Neural cell (in vitro differentiated cells): ENCODE measurements around the gene NEURL1. TPM values are rescaled to one million over a fixed set of nuclear protein-coding genes. Genes with fewer than 3 reads are reported as not detected.
A peak's percentile ranks its signal among the peaks of the same experiment; 100 is the strongest.

Source experiments
- H2AFZ ChIP-seq: fragments of 200-600, 300-800 bp; sonication (generic), shearing (Covaris generic); 2 replicates; pipeline ENCODE4 v1.6.0; 2014; ENCODE audit warnings: low read depth, mild to moderate bottlenecking, antibody characterized with exemption, low read length, moderate library complexity
- H3F3A ChIP-seq: fragments of 200-600 bp; shearing (Covaris generic); 2 replicates; pipeline ENCODE4 v1.6.1; 2016; ENCODE audit warnings: mild to moderate bottlenecking, moderate library complexity, mixed read lengths, antibody characterized with exemption, low read length; ENCODE audit not compliant: insufficient read depth, poor library complexity, severe bottlenecking
- H3K27ac ChIP-seq: fragments of 200-600, 300-800 bp; sonication (generic), shearing (Covaris generic); 2 replicates; pipeline ENCODE4 v1.5.1; 2014; ENCODE audit warnings: mild to moderate bottlenecking, low read length, moderate library complexity
- H3K27me3 ChIP-seq: fragments of 300-800, 200-600 bp; sonication (generic), shearing (Covaris generic); 2 replicates; pipeline ENCODE4 v1.6.0; 2014; ENCODE audit warnings: mild to moderate bottlenecking, low read depth, low read length, moderate library complexity; ENCODE audit not compliant: insufficient read depth
- H3K36me3 ChIP-seq: fragments of 300-800, 200-600 bp; sonication (generic), shearing (Covaris generic); 2 replicates; pipeline ENCODE4 v1.5.1; 2014; ENCODE audit warnings: mild to moderate bottlenecking, antibody characterized with exemption, low read length, moderate library complexity; ENCODE audit not compliant: insufficient read depth
- H3K4me2 ChIP-seq: fragments of 300-800, 200-600 bp; sonication (generic), shearing (Covaris generic); 2 replicates; pipeline ENCODE4 v1.6.0; 2014; ENCODE audit warnings: mild to moderate bottlenecking, low read length
- H3K4me3 ChIP-seq: fragments of 300-800, 200-600 bp; sonication (generic), shearing (Covaris generic); 2 replicates; pipeline ENCODE4 v1.5.1; 2014; ENCODE audit warnings: mild to moderate bottlenecking, low read length, moderate library complexity
- H3K79me2 ChIP-seq: fragments of 200-600 bp; shearing (Covaris generic); replicated peaks from 2 replicates; pipeline ENCODE4 v1.6.0; 2014; ENCODE audit warnings: mild to moderate bottlenecking, low read length, moderate library complexity; ENCODE audit not compliant: insufficient read depth
- H3K9ac ChIP-seq: fragments of 300-800, 200-600 bp; sonication (generic), shearing (Covaris generic); 2 replicates; pipeline ENCODE4 v1.6.1; 2016; ENCODE audit warnings: mild to moderate bottlenecking, low read length, mixed read lengths
- H3K9me2 ChIP-seq: fragments of 200-600 bp; shearing (Covaris generic); 2 replicates; pipeline ENCODE4 v1.6.1; 2016; ENCODE audit warnings: mild to moderate bottlenecking, low read length, mixed read lengths; ENCODE audit not compliant: insufficient read depth
- H3K9me3 ChIP-seq: fragments of 200-600, 300-800 bp; sonication (generic), shearing (Covaris generic); 2 replicates; pipeline ENCODE4 v1.6.1; 2016; ENCODE audit warnings: mild to moderate bottlenecking, mixed run types, low read length, moderate library complexity, mixed read lengths
- H4K20me1 ChIP-seq: fragments of 200-600 bp; shearing (Covaris generic); 2 replicates; pipeline ENCODE4 v1.6.1; 2016; ENCODE audit warnings: mild to moderate bottlenecking, mixed run types; ENCODE audit not compliant: insufficient read depth
- EP300 ChIP-seq: fragments of 450-650 bp; conservative IDR thresholded peaks from 2 replicates; pipeline ENCODE4 v1.6.1; 2014; ENCODE audit warnings: antibody characterized with exemption, mild to moderate bottlenecking, moderate library complexity; ENCODE audit not compliant: poor library complexity, severe bottlenecking
- EZH2 ChIP-seq: fragments of 200-600, 300-800 bp; shearing (Covaris generic), sonication (generic); IDR thresholded peaks from 2 replicates; pipeline ENCODE4 v1.6.1; 2014; ENCODE audit warnings: antibody characterized with exemption, low read length, borderline replicate concordance, mild to moderate bottlenecking; ENCODE audit not compliant: insufficient read depth, poor library complexity, severe bottlenecking
- MXI1 ChIP-seq: fragments of 450-650 bp; conservative IDR thresholded peaks from 2 replicates; pipeline ENCODE4 v1.6.1; 2014; ENCODE audit warnings: antibody characterized with exemption, mild to moderate bottlenecking; ENCODE audit not compliant: poor library complexity, severe bottlenecking
- POLR2AphosphoS5 ChIP-seq: IDR thresholded peaks from 2 replicates; pipeline ENCODE4 v1.6.1; 2012
- RAD21 ChIP-seq: fragments of 450-650 bp; conservative IDR thresholded peaks from 2 replicates; pipeline ENCODE4 v1.6.1; 2014; ENCODE audit warnings: antibody characterized with exemption, mild to moderate bottlenecking, moderate library complexity
- SMC3 ChIP-seq: fragments of 450-650 bp; conservative IDR thresholded peaks from 2 replicates; pipeline ENCODE4 v1.6.1; 2014; ENCODE audit warnings: antibody characterized with exemption, mild to moderate bottlenecking, moderate library complexity; ENCODE audit not compliant: poor library complexity
- TAF1 ChIP-seq: IDR thresholded peaks from 2 replicates; pipeline ENCODE4 v1.6.1; 2012; ENCODE audit warnings: low read depth
- polyA plus RNA-seq: library from polyadenylated mRNA; depleted of rRNA; stranded (reverse); fragments of >200 nt; gene quantifications from 2 replicates; pipeline ENCODE4 v1.2.3, GENCODE V29; 2014
- TF ChIP-seq, protein P1 (sequence below): IDR thresholded peaks from 2 replicates; pipeline ENCODE4 v1.6.1; 2012; ENCODE audit warnings: borderline replicate concordance
- TF ChIP-seq, protein P2 (sequence below): fragments of 450-650 bp; IDR thresholded peaks from 2 replicates; pipeline ENCODE4 v1.5.1; 2014; ENCODE audit warnings: antibody characterized with exemption, mild to moderate bottlenecking, moderate library complexity; ENCODE audit not compliant: poor library complexity, severe bottlenecking

Gene NEURL1
- polyA plus RNA-seq, 1 donor from 2014 or later = 12.3 TPM

DNA sequence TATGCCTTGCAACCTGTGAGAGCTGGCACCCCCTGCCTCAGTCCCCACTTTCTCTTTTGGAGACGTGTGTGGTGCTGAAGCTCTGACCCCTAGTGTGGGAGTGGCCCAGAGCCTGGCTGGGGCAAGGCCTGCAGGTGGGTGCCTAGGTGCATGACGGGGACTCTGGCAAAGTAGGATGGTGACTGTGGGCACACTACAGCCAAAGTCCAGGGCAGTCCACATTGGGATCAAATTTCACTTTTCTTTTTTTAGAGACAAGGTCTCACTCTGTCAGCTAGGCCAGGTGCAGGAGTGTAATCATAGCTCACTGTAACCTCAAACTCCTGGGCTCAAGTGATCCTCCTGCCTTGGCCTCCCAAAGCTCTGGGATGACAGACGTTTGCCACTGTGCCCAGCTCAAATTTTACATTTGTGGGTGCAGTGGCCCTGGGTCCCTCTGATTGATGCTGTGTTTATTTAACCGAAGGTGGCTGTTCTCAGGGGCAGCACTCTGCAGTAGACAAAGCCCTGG lies 52.3 kb downstream of the NEURL1 start:
- H3K27me3 ChIP-seq = no peaks in the 10 kb centered on the region
- H2AFZ ChIP-seq = no peak overlapping the region
- H3K4me2 ChIP-seq = no peak overlapping the region
- H3K4me3 ChIP-seq = no peak overlapping the region
- H3K36me3 ChIP-seq = no peaks in the 10 kb centered on the region
- no peak for TF ChIP-seq MXI1
- no peak for TF ChIP-seq EZH2
- TF ChIP-seq RAD21 = no peak
- TF ChIP-seq SMC3 = no peak
- TF ChIP-seq EP300 = no peak
- TF ChIP-seq TAF1 = no peak
- H3K79me2 ChIP-seq = no peaks in the 10 kb centered on the region
- no peak overlapping the region for H3K9ac ChIP-seq
- no peaks in the 10 kb centered on the region for H3K9me2 ChIP-seq
- H3K9me3 ChIP-seq = no peaks in the 10 kb centered on the region
- no peak overlapping the region for H3K27ac ChIP-seq
- no peaks in the 10 kb centered on the region for H3F3A ChIP-seq
- H4K20me1 ChIP-seq = no peaks in the 10 kb centered on the region

DNA sequence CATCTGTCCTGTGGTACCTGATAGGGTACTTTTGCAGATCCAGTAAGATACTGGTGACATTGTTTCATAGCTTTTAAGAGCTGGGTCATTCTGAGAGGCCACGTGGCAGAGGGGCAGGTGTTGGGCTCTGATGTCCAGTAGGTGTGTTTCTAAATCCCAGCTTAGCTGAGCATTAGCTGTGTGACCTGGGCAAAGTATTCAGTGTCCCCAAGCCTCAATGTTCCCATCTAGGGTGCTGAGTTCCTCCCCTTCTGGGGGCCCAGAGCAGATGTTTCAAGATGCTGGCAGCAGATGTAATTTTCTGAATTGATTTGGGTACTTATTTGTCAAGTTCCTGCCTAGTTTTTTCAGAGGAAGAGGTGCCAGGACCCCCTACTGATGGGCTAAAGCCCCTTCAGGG lies 52.9 kb downstream of the NEURL1 start:
- Histone ChIP-seq H3K9me2 (no peaks in the 10 kb centered on the region), H3K79me2 (no peaks in the 10 kb centered on the region), H3K9me3 (no peaks in the 10 kb centered on the region), H3K4me2 (no peak overlapping the region), H3K9ac (no peak overlapping the region), H4K20me1 (no peaks in the 10 kb centered on the region), H3F3A (no peaks in the 10 kb centered on the region), H2AFZ (no peak overlapping the region), H3K27me3 (no peaks in the 10 kb centered on the region), H3K27ac (no peak overlapping the region), H3K36me3 (no peaks in the 10 kb centered on the region), H3K4me3 (no peak overlapping the region)
- no peak for TF ChIP-seq POLR2AphosphoS5
- TF ChIP-seq RAD21 = no peak
- TF ChIP-seq, protein P1, sequence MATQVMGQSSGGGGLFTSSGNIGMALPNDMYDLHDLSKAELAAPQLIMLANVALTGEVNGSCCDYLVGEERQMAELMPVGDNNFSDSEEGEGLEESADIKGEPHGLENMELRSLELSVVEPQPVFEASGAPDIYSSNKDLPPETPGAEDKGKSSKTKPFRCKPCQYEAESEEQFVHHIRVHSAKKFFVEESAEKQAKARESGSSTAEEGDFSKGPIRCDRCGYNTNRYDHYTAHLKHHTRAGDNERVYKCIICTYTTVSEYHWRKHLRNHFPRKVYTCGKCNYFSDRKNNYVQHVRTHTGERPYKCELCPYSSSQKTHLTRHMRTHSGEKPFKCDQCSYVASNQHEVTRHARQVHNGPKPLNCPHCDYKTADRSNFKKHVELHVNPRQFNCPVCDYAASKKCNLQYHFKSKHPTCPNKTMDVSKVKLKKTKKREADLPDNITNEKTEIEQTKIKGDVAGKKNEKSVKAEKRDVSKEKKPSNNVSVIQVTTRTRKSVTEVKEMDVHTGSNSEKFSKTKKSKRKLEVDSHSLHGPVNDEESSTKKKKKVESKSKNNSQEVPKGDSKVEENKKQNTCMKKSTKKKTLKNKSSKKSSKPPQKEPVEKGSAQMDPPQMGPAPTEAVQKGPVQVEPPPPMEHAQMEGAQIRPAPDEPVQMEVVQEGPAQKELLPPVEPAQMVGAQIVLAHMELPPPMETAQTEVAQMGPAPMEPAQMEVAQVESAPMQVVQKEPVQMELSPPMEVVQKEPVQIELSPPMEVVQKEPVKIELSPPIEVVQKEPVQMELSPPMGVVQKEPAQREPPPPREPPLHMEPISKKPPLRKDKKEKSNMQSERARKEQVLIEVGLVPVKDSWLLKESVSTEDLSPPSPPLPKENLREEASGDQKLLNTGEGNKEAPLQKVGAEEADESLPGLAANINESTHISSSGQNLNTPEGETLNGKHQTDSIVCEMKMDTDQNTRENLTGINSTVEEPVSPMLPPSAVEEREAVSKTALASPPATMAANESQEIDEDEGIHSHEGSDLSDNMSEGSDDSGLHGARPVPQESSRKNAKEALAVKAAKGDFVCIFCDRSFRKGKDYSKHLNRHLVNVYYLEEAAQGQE = no peak
- no peak for TF ChIP-seq MXI1
- TF ChIP-seq TAF1 = no peak
- TF ChIP-seq EZH2 = no peak
- no peak for TF ChIP-seq SMC3

DNA sequence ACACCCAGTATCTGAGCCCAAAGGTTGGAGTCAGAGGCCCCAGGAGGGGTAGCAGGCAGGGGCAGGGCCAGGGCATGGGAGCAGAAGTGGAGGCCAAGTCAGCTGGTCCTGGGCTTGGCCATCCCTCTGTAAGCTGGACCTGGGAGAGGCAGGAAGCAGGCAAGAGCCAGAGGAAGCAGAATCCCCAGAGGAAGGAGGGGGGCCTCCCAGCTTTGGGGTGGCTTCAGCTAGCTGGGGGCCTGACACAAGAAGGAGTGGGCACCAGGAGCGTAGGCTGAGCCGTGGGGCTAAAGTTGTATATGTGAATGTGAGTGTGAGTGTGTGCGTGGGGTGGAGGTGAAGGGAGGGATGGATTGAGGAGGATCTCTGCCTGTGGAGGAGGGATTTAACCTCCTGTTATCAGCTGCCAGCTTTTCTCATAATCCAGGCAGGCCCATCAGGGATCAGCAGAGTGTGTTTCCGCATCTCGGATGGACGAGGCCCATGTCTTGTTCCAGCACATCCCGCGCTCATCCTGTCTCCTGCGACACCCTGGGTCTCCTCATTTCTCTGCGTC lies 54.0 kb downstream of the NEURL1 start:
- no peak overlapping the region for H3K4me3 ChIP-seq
- no peak overlapping the region for H2AFZ ChIP-seq
- H3K9me2 ChIP-seq = no peaks in the 10 kb centered on the region
- no peaks in the 10 kb centered on the region for H3K36me3 ChIP-seq
- H3K4me2 ChIP-seq = no peak overlapping the region
- H3K27ac ChIP-seq = peak overlapping the region; percentile 31
- no peak for TF ChIP-seq RAD21
- no peak for TF ChIP-seq EZH2
- TF ChIP-seq SMC3 = no peak
- TF ChIP-seq, protein P2, sequence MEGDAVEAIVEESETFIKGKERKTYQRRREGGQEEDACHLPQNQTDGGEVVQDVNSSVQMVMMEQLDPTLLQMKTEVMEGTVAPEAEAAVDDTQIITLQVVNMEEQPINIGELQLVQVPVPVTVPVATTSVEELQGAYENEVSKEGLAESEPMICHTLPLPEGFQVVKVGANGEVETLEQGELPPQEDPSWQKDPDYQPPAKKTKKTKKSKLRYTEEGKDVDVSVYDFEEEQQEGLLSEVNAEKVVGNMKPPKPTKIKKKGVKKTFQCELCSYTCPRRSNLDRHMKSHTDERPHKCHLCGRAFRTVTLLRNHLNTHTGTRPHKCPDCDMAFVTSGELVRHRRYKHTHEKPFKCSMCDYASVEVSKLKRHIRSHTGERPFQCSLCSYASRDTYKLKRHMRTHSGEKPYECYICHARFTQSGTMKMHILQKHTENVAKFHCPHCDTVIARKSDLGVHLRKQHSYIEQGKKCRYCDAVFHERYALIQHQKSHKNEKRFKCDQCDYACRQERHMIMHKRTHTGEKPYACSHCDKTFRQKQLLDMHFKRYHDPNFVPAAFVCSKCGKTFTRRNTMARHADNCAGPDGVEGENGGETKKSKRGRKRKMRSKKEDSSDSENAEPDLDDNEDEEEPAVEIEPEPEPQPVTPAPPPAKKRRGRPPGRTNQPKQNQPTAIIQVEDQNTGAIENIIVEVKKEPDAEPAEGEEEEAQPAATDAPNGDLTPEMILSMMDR = no peak
- TF ChIP-seq MXI1 = no peak
- no peak for TF ChIP-seq TAF1
- TF ChIP-seq, protein P1 = no peak
- no peak for TF ChIP-seq EP300
- TF ChIP-seq POLR2AphosphoS5 = no peak
- H4K20me1 ChIP-seq = no peaks in the 10 kb centered on the region
- H3K9ac ChIP-seq = no peak overlapping the region
- no peaks in the 10 kb centered on the region for H3K9me3 ChIP-seq
- H3K27me3 ChIP-seq = no peaks in the 10 kb centered on the region
- no peaks in the 10 kb centered on the region for H3F3A ChIP-seq
- no peaks in the 10 kb centered on the region for H3K79me2 ChIP-seq
